NCI-H748 treated with DMSO at 0.1 percent for 48 hours (cell line): ENCODE results near the gene TRPV2.

Experiments used
- DNase-seq: peaks from one replicate; lab custom pipeline; 2025; lab: John Stamatoyannopoulos, UW

Gene TRPV2

DNA sequence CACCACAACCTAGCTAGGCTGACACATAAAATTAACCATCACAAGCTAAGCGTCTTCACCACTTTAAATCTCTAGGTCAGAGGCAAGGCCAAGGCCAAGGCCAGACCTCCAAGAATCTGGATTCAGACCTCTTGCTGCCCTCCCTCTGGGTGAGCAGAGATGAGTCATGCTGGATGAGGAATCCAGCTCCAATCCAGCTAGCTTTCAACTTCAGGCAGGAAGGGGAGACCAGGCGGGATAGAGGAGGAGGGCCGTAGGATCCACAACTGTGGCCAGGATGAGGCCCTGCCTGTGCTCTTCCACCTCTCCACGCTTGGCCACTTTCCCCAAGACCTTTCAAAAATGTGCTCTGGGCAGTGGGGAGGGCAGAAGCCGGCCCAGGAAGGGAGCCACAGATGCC is 61.9 kb downstream of the TRPV2 start:
- no peak for DNase-seq

DNA sequence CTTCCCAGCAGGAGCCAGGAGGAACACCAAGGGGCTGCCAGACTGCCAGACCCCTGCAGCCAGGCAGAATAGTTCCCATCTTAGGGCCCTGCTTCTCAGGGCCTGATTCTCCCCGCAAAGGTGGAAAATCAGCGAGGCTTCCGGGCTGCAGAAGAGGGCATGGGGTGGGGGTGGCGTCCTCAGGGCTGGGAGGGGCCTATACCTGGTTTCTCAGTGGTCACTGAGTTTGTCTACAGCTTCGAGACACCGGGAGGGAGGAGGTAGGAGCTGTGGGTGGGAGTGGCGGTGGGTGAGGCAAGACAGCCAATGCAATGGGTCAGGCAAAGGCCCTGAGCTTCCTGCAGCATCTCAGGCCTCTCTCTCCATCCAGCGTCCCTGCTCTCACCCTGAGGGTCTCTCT is 62.3 kb downstream of the TRPV2 start:
- DNase-seq, result no peak

DNA sequence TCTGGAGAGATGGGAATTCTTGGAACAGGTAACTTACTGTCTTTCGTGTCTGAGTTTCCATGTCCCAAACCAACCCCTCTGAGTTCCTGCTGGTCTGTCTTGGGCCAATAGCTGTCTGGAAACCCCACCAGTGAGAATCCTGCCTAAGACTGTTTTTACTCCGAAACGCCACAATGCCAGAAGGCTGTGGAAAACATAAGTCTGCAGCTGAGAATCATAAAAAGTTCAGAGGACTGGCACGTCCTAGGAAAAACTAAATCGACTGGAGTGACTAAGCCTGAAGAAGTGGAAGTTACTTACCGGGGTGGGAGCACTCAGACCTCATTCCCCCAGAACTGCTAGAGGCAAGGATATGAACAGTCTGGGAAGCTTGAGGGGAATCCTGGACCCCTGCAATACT is 63.3 kb downstream of the TRPV2 start:
- no peak for DNase-seq

DNA sequence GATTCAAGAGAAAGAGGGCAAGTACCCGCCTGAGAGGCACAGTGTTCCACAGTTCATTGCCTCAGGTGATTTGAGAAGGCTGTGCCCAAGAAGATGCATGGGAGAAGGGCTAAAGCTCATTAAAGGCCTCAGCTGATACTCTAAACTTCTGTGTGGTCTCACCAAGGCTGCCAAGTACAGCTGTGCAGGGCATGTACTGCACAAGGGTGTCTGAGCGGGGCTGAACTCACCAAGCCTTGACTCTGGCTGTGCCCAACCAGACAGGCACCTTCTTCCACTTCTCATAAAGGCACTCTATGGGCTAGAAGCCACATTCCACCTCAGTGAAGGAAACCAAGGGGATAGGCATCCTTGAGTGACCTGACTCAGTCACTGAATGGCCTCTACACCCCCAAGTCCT is 63.9 kb downstream of the TRPV2 start:
- no peak for DNase-seq

DNA sequence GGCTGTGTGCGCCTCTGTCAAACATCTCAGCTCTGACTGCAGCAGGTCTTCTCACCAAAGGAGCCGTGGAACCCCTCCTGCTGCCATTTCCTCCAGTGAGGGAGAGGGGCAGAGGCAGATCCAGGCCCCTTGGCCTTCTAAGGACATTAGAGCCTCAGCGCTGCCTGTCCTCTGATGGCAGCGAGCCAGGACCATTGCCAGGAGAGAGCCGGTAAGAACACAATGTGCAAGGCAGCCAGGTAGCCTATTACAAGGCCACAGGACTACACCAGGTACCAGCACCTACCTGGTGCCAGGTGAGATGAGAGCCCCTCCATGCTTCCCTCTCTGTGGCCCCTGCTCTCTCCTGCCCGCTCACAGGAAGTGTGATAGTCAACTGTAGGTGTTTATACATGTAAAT is 65.6 kb downstream of the TRPV2 start:
- no peak for DNase-seq

DNA sequence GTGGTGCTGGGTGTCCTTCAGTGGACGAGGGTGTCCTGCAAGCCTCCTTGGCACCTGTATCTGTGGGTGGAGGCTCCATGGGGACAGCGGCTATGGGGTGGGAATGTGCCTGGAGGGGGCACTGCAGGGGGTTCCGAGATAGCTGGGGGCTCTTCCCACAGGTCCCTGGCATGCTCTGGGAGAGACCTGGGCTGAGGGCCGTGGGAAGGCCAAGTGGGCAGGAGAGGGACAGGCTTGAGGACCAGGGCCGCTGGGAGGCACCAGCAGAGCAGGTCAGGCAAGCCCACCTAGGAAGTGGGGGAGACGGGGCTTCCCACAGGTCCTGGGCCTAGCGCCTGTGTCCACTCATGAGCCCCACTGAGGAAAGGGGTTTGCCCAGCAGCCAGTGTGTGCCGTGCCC is 66.9 kb downstream of the TRPV2 start:
- no peak for DNase-seq

DNA sequence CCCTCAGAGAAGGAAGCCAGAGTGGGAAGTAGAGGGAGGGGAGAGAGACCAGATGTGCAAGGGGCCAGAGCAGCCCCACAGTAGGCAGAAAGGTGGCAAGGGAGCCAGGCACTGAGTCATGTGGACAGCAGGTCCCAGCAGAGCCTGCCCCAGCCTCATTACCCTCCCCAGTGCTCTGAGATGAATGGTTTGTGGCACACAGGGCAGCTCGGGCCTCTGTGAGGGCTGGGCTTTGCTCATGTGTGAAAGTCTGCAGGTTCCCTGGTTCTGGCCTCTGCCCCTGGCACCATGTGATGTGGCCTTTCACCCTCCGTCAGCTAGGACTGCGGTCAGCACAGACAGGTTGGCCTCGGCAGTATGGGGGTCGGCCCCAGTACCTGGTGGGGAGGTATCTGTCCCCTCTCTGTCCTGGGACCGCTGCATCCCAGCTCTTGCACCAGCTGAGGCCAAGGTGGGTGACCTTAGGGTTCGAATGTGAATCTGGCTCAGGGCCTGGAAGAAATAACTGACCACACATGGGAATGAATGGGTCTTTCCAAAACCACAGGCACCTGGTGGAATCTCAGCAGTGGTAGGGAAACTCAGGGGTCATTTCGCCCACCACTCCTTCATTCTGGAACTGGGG is 67.8 kb downstream of the TRPV2 start:
- no peak for DNase-seq

DNA sequence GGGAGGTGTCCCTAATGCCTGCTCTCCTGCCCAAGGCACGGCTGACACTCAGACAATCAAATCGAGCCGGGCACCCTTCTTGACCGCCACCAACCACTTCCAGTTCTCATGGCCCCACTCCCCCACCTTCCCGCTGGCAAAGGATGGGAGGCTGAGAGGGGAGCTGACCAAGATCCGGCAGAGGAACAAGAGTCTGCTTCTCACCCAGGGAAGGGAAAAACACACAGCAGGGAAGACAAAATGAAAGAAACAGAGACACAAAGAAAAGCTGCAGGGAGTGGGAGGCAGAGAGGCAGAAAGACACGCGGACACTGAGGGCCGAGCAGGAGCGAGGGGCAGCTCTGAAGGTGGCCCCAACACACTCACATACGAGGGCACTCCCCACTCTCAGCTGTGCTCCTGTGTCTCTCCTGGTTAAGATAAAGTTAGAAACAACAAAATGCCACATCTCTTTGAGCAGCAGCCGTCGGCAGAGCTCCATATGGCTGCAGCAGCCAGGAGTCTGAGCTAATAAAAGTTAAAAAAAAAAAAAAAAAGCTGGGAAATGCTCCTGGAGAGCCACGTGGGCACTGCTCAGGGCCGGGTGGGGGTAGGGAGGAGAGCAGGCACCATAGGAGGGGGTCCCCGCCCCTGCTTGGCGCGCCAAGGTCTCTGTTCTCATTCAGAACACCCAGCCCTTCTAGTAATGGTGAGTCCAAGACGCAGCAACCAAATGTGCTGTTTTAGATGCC is 69.2 kb downstream of the TRPV2 start:
- no peak for DNase-seq
